Neural progenitor cell (in vitro differentiated cells): ENCODE measurements around the gene PPP1R18.
A peak's percentile ranks its signal among the peaks of the same experiment; 100 is the strongest.

Experiments used
- EZH2 ChIP-seq: fragments of 200-600 bp; sonication (generic); IDR thresholded peaks from 2 replicates; pipeline ENCODE4 v1.6.1; 2017; ENCODE audit warnings: antibody characterized with exemption, mild to moderate bottlenecking, moderate library complexity
- TF ChIP-seq, protein P1 (sequence below): fragments of 200-600 bp; sonication (generic); IDR thresholded peaks from 2 replicates; pipeline ENCODE4 v1.5.1; 2017; ENCODE audit warnings: antibody characterized with exemption, mild to moderate bottlenecking

GRCh38 chr6:30670760-30671527, 15.5 kb downstream of the PPP1R18 start:
- TF ChIP-seq, protein P1, sequence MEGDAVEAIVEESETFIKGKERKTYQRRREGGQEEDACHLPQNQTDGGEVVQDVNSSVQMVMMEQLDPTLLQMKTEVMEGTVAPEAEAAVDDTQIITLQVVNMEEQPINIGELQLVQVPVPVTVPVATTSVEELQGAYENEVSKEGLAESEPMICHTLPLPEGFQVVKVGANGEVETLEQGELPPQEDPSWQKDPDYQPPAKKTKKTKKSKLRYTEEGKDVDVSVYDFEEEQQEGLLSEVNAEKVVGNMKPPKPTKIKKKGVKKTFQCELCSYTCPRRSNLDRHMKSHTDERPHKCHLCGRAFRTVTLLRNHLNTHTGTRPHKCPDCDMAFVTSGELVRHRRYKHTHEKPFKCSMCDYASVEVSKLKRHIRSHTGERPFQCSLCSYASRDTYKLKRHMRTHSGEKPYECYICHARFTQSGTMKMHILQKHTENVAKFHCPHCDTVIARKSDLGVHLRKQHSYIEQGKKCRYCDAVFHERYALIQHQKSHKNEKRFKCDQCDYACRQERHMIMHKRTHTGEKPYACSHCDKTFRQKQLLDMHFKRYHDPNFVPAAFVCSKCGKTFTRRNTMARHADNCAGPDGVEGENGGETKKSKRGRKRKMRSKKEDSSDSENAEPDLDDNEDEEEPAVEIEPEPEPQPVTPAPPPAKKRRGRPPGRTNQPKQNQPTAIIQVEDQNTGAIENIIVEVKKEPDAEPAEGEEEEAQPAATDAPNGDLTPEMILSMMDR: peak; percentile 34
- no peak for TF ChIP-seq EZH2
